Stomach (tissue), 9 donors: Measurements from ENCODE around the gene HIVEP1. TPM values are rescaled to one million over a fixed set of nuclear protein-coding genes. Genes with fewer than 3 reads are reported as not detected.
"Not testable (repeated sequence)": the region's sequence is repeated elsewhere in the genome, so short reads cannot be mapped to it uniquely, and the experiment has no call there.

ENCODE experiments used
- DNase-seq, 2 donors: peaks; one replicate each; pipeline versions ENCODE4 v3.0.0 to v3.0.0-alpha.2; 2013 to 2019
- H3K27ac ChIP-seq, 5 donors: fragments of 200-600 bp in 4 of 5; sonication (generic) in 4 of 5; one replicate each; pipeline ENCODE4 v1.5.1; 2013 to 2019; ENCODE audit warnings: mild to moderate bottlenecking in 1 of 5, moderate library complexity in 1 of 5
- H3K27me3 ChIP-seq, 3 donors: fragments of 200-600 bp; sonication (generic); one replicate each; pipeline ENCODE4 v1.5.1; 2017 to 2019; ENCODE audit warnings: mixed run types in 1 of 3
- H3K36me3 ChIP-seq, 4 donors: fragments of 200-600 bp; sonication (generic); 1 replicate in 3 of 4; 2 replicates in 1 of 4; pipeline ENCODE4 v1.5.1; 2016 to 2019
- H3K4me1 ChIP-seq, 4 donors: fragments of 200-600 bp; sonication (generic); one replicate each; pipeline ENCODE4 v1.5.1; 2016 to 2019
- H3K4me3 ChIP-seq, 4 donors: fragments of 200-600 bp; sonication (generic) in 3 of 4; one replicate each; pipeline ENCODE4 v1.5.1; 2016 to 2019; ENCODE audit warnings: mild to moderate bottlenecking in 1 of 4
- H3K9me3 ChIP-seq, 4 donors: fragments of 200-600 bp; sonication (generic); one replicate each; pipeline ENCODE4 v1.5.1; 2016 to 2019
- CTCF ChIP-seq, 7 experiments: fragments of 450-650 bp in 4 of 7; fragments of 200-600 bp in 3 of 7; sonication (generic) in 3 of 7; IDR thresholded peaks; one replicate each; pipeline ENCODE4 v1.5.1; 2016 to 2019; ENCODE audit warnings: antibody characterized with exemption in 7 of 7, control low read depth in 2 of 7, mild to moderate bottlenecking in 1 of 7
- EP300 ChIP-seq: sonication (generic); formaldehyde crosslinking; IDR thresholded peaks from one replicate; pipeline ENCODE4 v1.6.1; 2017; ENCODE audit warnings: antibody characterized with exemption
- POLR2A ChIP-seq, 4 donors: fragments of 450-650 bp; IDR thresholded peaks; one replicate each; pipeline ENCODE4 v1.6.1; 2016; ENCODE audit warnings: antibody characterized with exemption in 4 of 4, control low read depth in 2 of 4, mild to moderate bottlenecking in 1 of 4, moderate library complexity in 1 of 4
- POLR2AphosphoS5 ChIP-seq, 3 donors: sonication (generic); formaldehyde crosslinking; IDR thresholded peaks; one replicate each; pipeline ENCODE4 v1.6.1; 2016; ENCODE audit warnings: antibody characterized with exemption in 3 of 3
- WGBS, 5 donors: extraction: QIAGEN DNeasy Blood & Tissue Kit in 3 of 5; methylation state at CpG; one replicate each; pipeline versions ENCODE4 v1.1.5 to v1.1.7; 2013 to 2018; 5-methylcytosine and 5-hydroxymethylcytosine counted together
- intact Hi-C: fragments of 100-400 bp; cut with DNase I; formaldehyde crosslinking; loops from one replicate; pipeline ENCODE4 v1.15.1; 2023; ENCODE audit warnings: low total_unique reads
- polyA plus RNA-seq, 3 donors: library from polyadenylated mRNA; stranded (reverse); fragments of 200-250 nt; gene quantifications; one replicate each; pipeline ENCODE4 v1.2.3, GENCODE V29; 2013
- total RNA-seq, 5 donors: library from RNA; depleted of rRNA; stranded (reverse); fragments of >200 nt; gene quantifications; one replicate each; pipeline versions ENCODE4 v1.1.0 to v1.2.3, GENCODE V29; 2014 to 2016
- donor health status: healthy with polysubstance abuse.
- donor health status: Bipolar disorder and iron deficiency.
- donor health status: healthy.

HIVEP1 gene
- total and polyA plus RNA-seq, 8 donors, result 2.0 to 19.6 (median 14.1) TPM

- H3K4me3 ChIP-seq, result no peak overlapping the region
- no peaks in the 10 kb centered on the region for H3K9me3 ChIP-seq
- 78 to 85% (median 84%) methylated on average over 11 of the region's 11 CpGs for WGBS, 5 donors
- H3K27me3 ChIP-seq, result no peaks in the 10 kb centered on the region
- H3K4me1 ChIP-seq, result peaks cover 0 to 21% (median 0%) of the 10 kb centered on the region in 4 donors
- intact Hi-C loops, result no loop called here
- TF ChIP-seq CTCF (IDR thresholded peaks at IDR 0.05), result no peak
- TF ChIP-seq POLR2A (IDR thresholded peaks at IDR 0.05), result no peak
- no peak for TF ChIP-seq POLR2AphosphoS5 (IDR thresholded peaks at IDR 0.05)
- no peak overlapping the region for H3K27ac ChIP-seq
- peaks cover 0 to 4% (median 0%) of the 10 kb centered on the region in 4 donors for H3K36me3 ChIP-seq
- no peak for DNase-seq
These were observed 137.9 kb downstream of the HIVEP1 start for GRCh38 chr6:12149944-12150510.

- Histone ChIP-seq H3K27ac (peak overlapping the region in 1 of 5 donors; percentile 4), H3K9me3 (no peaks in the 10 kb centered on the region), H3K4me1 (peaks cover 0 to 21% (median 0%) of the 10 kb centered on the region in 4 donors), H3K36me3 (peaks cover 0 to 4% (median 0%) of the 10 kb centered on the region in 4 donors), H3K27me3 (no peaks in the 10 kb centered on the region), H3K4me3 (no peak overlapping the region)
- TF ChIP-seq CTCF (IDR thresholded peaks at IDR 0.05), result no peak
- TF ChIP-seq POLR2AphosphoS5 (IDR thresholded peaks at IDR 0.05), result no peak
- TF ChIP-seq POLR2A (IDR thresholded peaks at IDR 0.05), result no peak
- TF ChIP-seq EP300, result no peak
- WGBS, 5 donors, result 42 to 73% (median 65%) methylated on average over 7 of the region's 7 CpGs
- peak in 1 of 2 donors; percentile 61 for DNase-seq
- intact Hi-C loops, result no loop called here
These were observed 138.8 kb downstream of the HIVEP1 start for GRCh38 chr6:12150812-12151432.

GRCh38 chr6:12151433-12151820 is 139.3 kb downstream of the HIVEP1 start:
- WGBS, 5 donors, result 47 to 71% (median 59%) methylated on average over 2 of the region's 2 CpGs
- no peaks in the 10 kb centered on the region for H3K9me3 ChIP-seq
- no peak for TF ChIP-seq CTCF (IDR thresholded peaks at IDR 0.05)
- TF ChIP-seq POLR2AphosphoS5 (IDR thresholded peaks at IDR 0.05), result peak in 1 of 3 donors; percentile 51
- TF ChIP-seq EP300, result no peak
- H3K27ac ChIP-seq, result peak overlapping the region in 1 of 5 donors; percentile 4
- peak in 1 of 2 donors; percentile 33 for DNase-seq
- H3K4me1 ChIP-seq, result peaks cover 0 to 21% (median 0%) of the 10 kb centered on the region in 4 donors
- peaks cover 0 to 4% (median 0%) of the 10 kb centered on the region in 4 donors for H3K36me3 ChIP-seq
- no peak overlapping the region for H3K4me3 ChIP-seq
- intact Hi-C loops, result no loop called here
- no peaks in the 10 kb centered on the region for H3K27me3 ChIP-seq

- H3K9me3 ChIP-seq, result no peaks in the 10 kb centered on the region
- DNase-seq, result no peak
- H3K4me3 ChIP-seq, result no peak overlapping the region
- WGBS, 5 donors, result 82 to 91% (median 84%) methylated on average over 9 of the region's 9 CpGs
- H3K27me3 ChIP-seq, result no peaks in the 10 kb centered on the region
- peak overlapping the region in 1 of 5 donors; percentile 4 for H3K27ac ChIP-seq
- intact Hi-C loops, result no loop called here
- peaks cover 0 to 4% (median 0%) of the 10 kb centered on the region in 4 donors for H3K36me3 ChIP-seq
- H3K4me1 ChIP-seq, result peaks cover 0 to 21% (median 0%) of the 10 kb centered on the region in 4 donors
- TF ChIP-seq POLR2A (IDR thresholded peaks at IDR 0.05), result no peak
- TF ChIP-seq POLR2AphosphoS5 (IDR thresholded peaks at IDR 0.05), result no peak
- TF ChIP-seq EP300, result no peak
- TF ChIP-seq CTCF (IDR thresholded peaks at IDR 0.05), result no peak
These were observed 140.2 kb downstream of the HIVEP1 start for GRCh38 chr6:12152023-12152970.

GRCh38 chr6:12155769-12156168 is 143.7 kb downstream of the HIVEP1 start:
- H3K36me3 ChIP-seq, DNase-seq, H3K4me3 ChIP-seq, H3K27me3 ChIP-seq, intact Hi-C loops, H3K27ac ChIP-seq, H3K9me3 ChIP-seq: not testable (repeated sequence)
- WGBS, 5 donors, result 74 to 94% (median 85%) methylated on average over 2 of the region's 2 CpGs
- H3K4me1 ChIP-seq, result peaks cover 0 to 11% (median 0%) of the 10 kb centered on the region in 4 donors
